ENCODE data around the gene ZNF414. TPM values are rescaled to one million over a fixed set of nuclear protein-coding genes. Genes with fewer than 3 reads are reported as not detected.

The ZNF414 gene
- total and polyA plus RNA-seq, 10 of the 15 experiments (the other 5 are each of a cell fraction or from before 2014, with no cell fraction given) = 0.16 to 23.7 (median 5.3) TPM; not detected in 1

- POLR2A ChIA-PET = no interaction called here
- RAD21 ChIA-PET (ENCODE audit: unreplicated experiment) = no interaction called here
- Histone ChIP-seq H3K4me1 (ENCODE audit: control insufficient read depth, insufficient read depth, low read length) (peaks cover 4% of the 10 kb centered on the region; the same call in 1 of the 2 replicates), H3K9ac (ENCODE audit: control insufficient read depth, insufficient read depth, low read length) (no peak overlapping the region), H2AFZ (ENCODE audit: control insufficient read depth, low read depth, low read length) (no peak overlapping the region), H3K27ac (ENCODE audit: control insufficient read depth, insufficient read depth) (no peak overlapping the region), H4K20me1 (ENCODE audit: control insufficient read depth, insufficient read depth) (no peaks in the 10 kb centered on the region), H3K4me2 (ENCODE audit: control insufficient read depth, insufficient read depth) (no peak overlapping the region), H3K4me3 (no peak overlapping the region), H3K27me3 (replicated peaks in 1 of 2; ENCODE audit: control insufficient read depth in 2 of 2, insufficient read depth in 2 of 2, low read length in 1 of 2) (no peaks in the 10 kb centered on the region), H3K79me2 (ENCODE audit: control insufficient read depth, insufficient read depth, low read length) (no peaks in the 10 kb centered on the region), H3K9me3 (replicated peaks; ENCODE audit: control insufficient read depth, insufficient read depth, low read length) (no peaks in the 10 kb centered on the region), H3K36me3 (ENCODE audit: control insufficient read depth in 2 of 2, insufficient read depth in 2 of 2, low read length in 1 of 2) (peaks cover 0 to 2% of the 10 kb centered on the region in 2 experiments; a peak in 1 of 4 replicates)
- in situ Hi-C loops (cut with MboI) (no loop called here), intact Hi-C loops (cut with micrococcal nuclease; ENCODE audit: unreplicated experiment) (no loop called here)
- BruUV-seq (replicated peaks) = no TSS peak
- TF ChIP-seq, protein P1, sequence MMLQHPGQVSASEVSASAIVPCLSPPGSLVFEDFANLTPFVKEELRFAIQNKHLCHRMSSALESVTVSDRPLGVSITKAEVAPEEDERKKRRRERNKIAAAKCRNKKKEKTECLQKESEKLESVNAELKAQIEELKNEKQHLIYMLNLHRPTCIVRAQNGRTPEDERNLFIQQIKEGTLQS (IDR thresholded peaks at IDR 0.05; ENCODE audit: borderline replicate concordance, extremely low read depth, low read depth, low read length) = no peak
- FAIRE-seq (no peak), ATAC-seq (no peak), DNase-seq (ENCODE audit: low read depth, low spot score) (no peak)
- SMC1A ChIA-PET (ENCODE audit: uncharacterized antibody, unreplicated experiment) = no interaction called here
- WGBS (ENCODE audit: insufficient coverage, insufficient replicate concordance, low lambda C conversion rate, missing lambda C conversion rate) = 82% methylated on average over 6 of the region's 6 CpGs
- CTCF ChIA-PET = interaction anchor here (0.6 to 3.3 kb wide), 2 partner anchors 60 to 576 kb away, joined by 3 to 16 read pairs; partner anchors contain the start of gene TIMM44
Measured at GRCh38 chr19:8519388-8519787, 5.4 kb upstream of the ZNF414 start.

DNA sequence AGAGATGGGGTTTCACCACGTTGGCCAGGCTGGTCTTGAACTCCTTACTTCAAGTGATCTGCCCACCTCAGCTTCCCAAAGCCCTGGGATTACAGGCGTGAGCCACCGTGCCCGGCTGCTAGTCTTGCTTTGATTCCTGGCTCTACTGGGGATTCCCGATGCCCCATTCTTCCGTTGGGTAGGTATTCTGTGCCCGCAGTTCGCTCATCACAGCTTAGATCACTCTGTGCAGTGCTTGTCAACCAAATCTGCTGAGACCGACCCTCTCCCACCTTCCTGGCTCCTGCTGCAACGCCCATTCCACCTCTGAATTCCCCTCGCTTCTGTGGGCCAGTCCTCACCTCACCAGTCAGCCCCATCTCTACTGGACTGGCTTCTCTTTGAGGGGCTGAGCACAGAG is 4.6 kb upstream of the ZNF414 start:
- Histone ChIP-seq H3K4me3 (no peak overlapping the region), H3K27ac (ENCODE audit: control insufficient read depth, insufficient read depth) (no peak overlapping the region), H3K4me1 (ENCODE audit: control insufficient read depth, insufficient read depth, low read length) (peaks cover 4% of the 10 kb centered on the region; the same call in 1 of the 2 replicates), H3K79me2 (ENCODE audit: control insufficient read depth, insufficient read depth, low read length) (no peaks in the 10 kb centered on the region), H3K4me2 (ENCODE audit: control insufficient read depth, insufficient read depth) (no peak overlapping the region), H2AFZ (ENCODE audit: control insufficient read depth, low read depth, low read length) (no peak overlapping the region), H3K9ac (ENCODE audit: control insufficient read depth, insufficient read depth, low read length) (no peak overlapping the region), H4K20me1 (ENCODE audit: control insufficient read depth, insufficient read depth) (no peaks in the 10 kb centered on the region), H3K9me3 (replicated peaks; ENCODE audit: control insufficient read depth, insufficient read depth, low read length) (no peaks in the 10 kb centered on the region), H3K27me3 (replicated peaks in 1 of 2; ENCODE audit: control insufficient read depth in 2 of 2, insufficient read depth in 2 of 2, low read length in 1 of 2) (no peaks in the 10 kb centered on the region), H3K36me3 (ENCODE audit: control insufficient read depth in 2 of 2, insufficient read depth in 2 of 2, low read length in 1 of 2) (peaks cover 0 to 2% of the 10 kb centered on the region in 2 experiments; a peak in 1 of 4 replicates)
- no TSS peak for BruUV-seq (replicated peaks)
- RAD21 ChIA-PET (ENCODE audit: unreplicated experiment) = no interaction called here
- SMC1A ChIA-PET (ENCODE audit: uncharacterized antibody, unreplicated experiment) = no interaction called here
- in situ Hi-C loops (cut with MboI) = no loop called here
- intact Hi-C loops (cut with micrococcal nuclease; ENCODE audit: unreplicated experiment) = no loop called here
- DNase-seq (ENCODE audit: low read depth, low spot score) (no peak), ATAC-seq (no peak), FAIRE-seq (no peak)
- 54% methylated on average over 9 of the region's 11 CpGs for WGBS (ENCODE audit: insufficient coverage, insufficient replicate concordance, low lambda C conversion rate, missing lambda C conversion rate)
- POLR2A ChIA-PET = no interaction called here
- no peak for TF ChIP-seq HDAC2 (IDR thresholded peaks at IDR 0.05)
- CTCF ChIA-PET = interaction anchor here (0.6 to 3.3 kb wide), 2 partner anchors 61 to 98 kb away, joined by 3 to 16 read pairs; no protein-coding TSS in a partner anchor

All from GM12878 (cell line).